ENCODE results near the gene PRKD3. TPM values are rescaled to one million over a fixed set of nuclear protein-coding genes. Genes with fewer than 3 reads are reported as not detected.

The PRKD3 gene
- total RNA-seq, result 13.5 TPM
- long read RNA-seq, partial matches to known transcripts, result 2 of 12 reads
- long read RNA-seq, other reads (novel, unspliced or antisense), result 10 of 12 reads

DNA sequence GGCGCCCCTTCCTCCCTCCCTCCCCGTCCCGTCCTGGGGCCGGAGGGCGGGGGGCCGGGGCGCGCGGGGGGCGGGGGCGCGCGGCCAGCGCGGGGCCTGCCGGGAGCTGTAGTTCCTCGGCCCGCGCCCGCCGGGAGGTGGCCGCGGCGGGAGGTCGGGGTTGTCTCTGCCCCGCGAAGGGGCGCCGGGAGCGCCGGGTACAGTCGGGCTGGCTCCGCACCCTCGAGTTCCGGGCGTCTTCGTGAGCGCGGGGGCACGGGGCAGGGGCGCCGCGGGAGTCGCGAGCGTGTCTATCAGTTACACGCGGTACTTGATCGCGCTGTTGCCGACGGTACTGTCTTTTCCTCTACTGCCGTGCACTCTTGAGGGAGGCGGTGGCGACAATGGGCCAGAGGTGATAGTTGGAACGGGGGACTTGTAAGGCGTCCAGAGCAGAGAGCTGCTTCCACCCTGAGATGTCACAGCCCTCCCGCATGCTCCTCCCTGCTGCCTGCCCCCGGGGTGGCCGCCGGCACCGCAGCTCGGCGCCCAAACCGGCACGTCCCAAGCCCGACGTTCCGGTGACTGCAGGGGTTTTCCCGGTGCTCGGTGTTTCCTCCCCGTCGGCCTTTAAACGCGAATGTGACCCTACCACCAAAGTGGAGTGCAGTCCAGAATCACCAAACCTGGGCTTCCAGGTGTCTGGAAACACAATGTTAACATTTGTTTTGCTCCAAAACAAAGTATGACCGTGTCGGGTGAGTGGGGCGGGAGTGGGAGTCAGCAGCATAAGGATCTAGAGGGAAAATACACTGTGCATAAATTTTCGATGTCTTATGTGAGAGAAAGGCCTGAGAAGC lies at the start of gene PRKD3:
PRKD3 (minus strand) TSS at position 48 of the 839 bp plus-strand sequence. CDS start 8,309 bp downstream, outside the sequence.
- DNase-seq (ENCODE audit: low spot score), result peak; percentile 77
- intact Hi-C loops (cut with DNase I), result no loop called here

DNA sequence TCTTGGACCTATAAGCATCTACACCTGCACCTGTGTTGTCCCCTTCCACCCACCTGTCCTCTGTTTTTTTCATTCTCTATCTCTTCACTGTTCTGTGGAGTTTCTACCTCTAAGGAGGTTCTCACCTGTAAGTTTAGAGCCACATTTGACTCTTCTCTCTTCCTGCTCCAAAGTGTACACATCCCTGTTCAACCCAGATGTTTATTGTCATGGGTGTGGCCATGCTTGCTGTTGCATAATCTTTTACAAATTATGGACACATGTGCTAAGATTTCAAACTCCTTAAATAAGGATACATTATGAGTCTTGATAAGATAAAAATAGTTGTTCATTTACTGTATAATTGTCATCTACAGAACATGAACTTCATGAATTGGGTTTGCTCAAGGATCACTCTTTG lies 47.4 kb upstream of the PRKD3 start:
- intact Hi-C loops (cut with DNase I), result no loop called here
- DNase-seq (ENCODE audit: low spot score), result no peak

DNA sequence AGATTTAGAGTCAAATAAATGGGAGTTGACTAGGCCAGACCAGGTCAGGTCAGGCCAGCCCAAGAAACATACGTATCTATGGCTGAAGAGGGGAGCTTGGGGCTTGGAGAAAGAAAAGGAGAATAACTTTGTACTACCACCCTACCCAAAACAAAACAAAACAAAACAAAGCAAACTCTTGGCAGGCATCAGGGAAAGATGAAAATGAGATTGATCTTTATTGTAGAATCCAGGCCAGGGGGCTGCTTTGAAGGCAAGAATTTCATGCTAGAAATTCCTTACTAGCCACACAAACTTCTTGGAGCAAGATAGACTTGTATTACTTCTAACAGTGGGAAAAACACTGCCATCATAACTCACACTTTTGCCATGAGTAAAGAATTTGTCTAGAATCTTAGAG lies 46.0 kb upstream of the PRKD3 start:
- DNase-seq (ENCODE audit: low spot score), result no peak
- intact Hi-C loops (cut with DNase I), result no loop called here

DNA sequence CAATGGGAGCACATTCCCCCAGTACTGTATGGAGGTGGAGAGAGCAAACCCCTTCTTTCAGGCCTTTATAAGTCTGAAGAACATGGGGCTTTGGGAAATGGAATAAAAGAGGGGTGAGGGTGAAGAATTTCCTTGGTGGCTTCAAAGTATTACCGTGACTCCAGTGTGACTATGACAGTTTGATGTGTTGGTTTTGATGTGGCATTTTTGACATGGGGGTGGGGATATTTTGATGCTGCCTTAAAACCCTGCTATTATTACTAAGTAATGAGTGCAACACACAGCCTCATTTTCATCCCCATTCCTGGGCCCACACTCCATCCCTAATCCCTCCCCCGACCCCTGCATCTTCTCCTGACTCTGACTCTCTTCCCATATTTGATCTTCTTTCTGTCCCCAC lies 43.4 kb upstream of the PRKD3 start:
- DNase-seq (ENCODE audit: low spot score), result no peak
- intact Hi-C loops (cut with DNase I), result no loop called here

- intact Hi-C loops (cut with DNase I), result no loop called here
- DNase-seq (ENCODE audit: low spot score), result no peak
These were observed 42.7 kb upstream of the PRKD3 start for GRCh38 chr2:37367310-37367709.

DNA sequence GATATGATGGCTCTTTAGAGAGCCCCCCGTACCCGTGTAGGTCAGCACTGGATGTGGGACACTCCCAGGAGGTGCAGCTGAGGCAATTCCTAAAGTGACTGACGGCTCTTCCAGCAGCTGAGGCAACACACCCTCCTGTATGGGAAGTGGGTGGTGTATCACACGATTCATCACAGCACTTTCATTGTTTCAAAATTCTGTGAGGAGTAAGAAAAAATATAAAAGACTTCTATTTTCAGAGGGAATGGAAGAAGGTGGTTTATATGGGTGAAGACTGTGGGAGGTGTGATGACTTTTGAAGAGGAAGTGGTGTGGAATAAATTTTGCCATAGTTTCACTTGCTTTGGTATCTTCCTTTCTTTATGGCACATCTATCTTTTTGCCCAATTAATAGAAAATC lies 42.1 kb upstream of the PRKD3 start:
- intact Hi-C loops (cut with DNase I), result no loop called here
- DNase-seq (ENCODE audit: low spot score), result no peak

GRCh38 chr2:37365669-37366068 lies 41.0 kb upstream of the PRKD3 start:
- no peak for DNase-seq (ENCODE audit: low spot score)
- intact Hi-C loops (cut with DNase I), result no loop called here

GRCh38 chr2:37364351-37364750 lies 39.7 kb upstream of the PRKD3 start:
- no peak for DNase-seq (ENCODE audit: low spot score)
- intact Hi-C loops (cut with DNase I), result no loop called here

- intact Hi-C loops (cut with DNase I), result no loop called here
These were observed 37.5 kb upstream of the PRKD3 start for GRCh38 chr2:37361994-37362698.

DNA sequence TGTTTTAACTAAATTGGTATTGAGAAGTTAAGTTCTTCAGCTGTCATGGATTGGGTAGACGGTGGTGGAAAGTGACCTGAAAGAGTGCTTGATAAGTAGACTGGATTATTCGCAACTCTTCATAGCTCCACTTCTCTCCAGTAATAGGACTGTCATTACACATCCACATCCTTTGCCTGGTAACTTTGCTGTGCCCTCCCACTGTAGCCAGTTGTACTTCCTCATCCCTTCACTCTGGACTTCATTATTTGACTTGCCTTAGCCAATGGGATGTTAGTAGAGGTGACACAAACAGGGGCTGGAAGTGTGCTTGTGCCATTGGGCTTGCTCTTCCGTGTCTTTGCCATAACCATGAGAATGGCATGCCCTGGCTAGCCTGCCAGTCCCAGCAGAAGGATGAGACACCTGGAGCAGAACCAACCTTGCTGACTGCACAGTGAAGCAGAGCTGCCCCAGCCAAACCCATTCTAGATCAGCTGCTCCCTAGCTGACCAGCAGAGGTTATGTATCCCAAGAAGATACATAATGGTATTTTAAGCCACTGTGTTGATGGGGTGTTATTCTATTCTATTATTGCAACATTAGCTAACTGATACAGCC lies 36.7 kb upstream of the PRKD3 start:
- intact Hi-C loops (cut with DNase I), result no loop called here
- DNase-seq (ENCODE audit: low spot score), result no peak

More at GRCh38 chr2:37361994-37362698, 37.5 kb upstream of the PRKD3 start:
- DNase-seq (ENCODE audit: low spot score), result no peak

DNA sequence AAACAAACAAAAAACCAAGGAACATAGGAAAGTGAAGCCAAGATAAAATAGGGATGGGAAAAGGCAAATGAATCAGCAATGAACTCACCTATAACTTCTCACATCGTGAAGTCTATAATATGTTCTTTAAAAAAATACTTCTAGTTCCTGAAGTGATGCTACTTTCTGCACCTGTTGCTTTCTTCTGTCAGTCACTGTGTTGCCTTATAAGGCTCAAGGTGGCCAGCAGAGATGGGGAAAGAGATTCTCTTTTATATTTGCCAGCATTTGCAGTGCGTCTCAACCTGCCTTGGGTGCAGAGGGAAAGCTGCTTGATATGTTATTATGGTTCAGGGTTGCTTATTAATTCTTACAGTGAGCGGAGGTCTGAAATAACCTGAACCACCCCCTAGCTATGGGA lies 33.8 kb upstream of the PRKD3 start:
- no peak for DNase-seq (ENCODE audit: low spot score)
- intact Hi-C loops (cut with DNase I), result no loop called here

GRCh38 chr2:37357530-37357929 lies 32.9 kb upstream of the PRKD3 start:
- DNase-seq (ENCODE audit: low spot score), result no peak

DNA sequence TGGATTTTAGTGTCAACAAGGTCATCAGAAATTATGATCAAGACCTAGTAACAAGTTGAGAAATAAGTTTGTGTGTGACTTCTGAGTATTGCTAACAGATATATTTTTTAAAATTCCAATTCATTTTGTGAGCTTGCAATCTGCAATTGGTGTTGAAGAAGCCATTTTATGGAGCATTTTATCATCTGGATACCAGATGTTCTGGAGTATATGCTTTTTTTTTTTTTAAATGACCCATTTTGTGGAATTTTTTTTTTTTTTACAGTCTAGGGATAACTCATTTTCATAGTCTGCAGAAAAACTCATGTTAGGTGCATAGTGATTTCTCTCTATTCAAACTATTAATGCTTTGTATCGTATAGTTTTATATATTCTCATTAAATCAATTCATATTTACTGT lies 32.4 kb upstream of the PRKD3 start:
- intact Hi-C loops (cut with DNase I), result no loop called here
- DNase-seq (ENCODE audit: low spot score), result no peak

More at GRCh38 chr2:37357530-37357929, 32.9 kb upstream of the PRKD3 start:
- intact Hi-C loops (cut with DNase I), result no loop called here

DNA sequence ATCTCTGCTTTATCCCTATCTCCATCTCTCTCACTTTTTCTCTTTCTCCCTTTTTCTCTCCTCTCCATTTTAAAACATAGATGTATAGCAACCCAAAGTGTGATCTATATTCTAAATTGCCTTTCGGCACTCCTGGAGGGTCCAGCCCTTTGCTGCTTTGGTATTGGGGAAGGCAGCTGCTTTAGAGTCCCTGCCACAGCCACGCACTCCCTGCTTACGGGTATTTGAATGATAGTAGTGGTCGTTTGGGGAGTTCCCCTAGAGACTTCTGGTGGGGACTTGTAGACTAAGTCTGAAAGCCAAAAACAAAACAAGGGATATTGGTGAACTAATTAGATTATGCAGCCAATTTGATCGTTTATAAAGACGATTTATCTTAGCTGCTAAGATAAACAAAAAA lies 31.7 kb upstream of the PRKD3 start:
- no peak for DNase-seq (ENCODE audit: low spot score)
- intact Hi-C loops (cut with DNase I), result no loop called here

DNA sequence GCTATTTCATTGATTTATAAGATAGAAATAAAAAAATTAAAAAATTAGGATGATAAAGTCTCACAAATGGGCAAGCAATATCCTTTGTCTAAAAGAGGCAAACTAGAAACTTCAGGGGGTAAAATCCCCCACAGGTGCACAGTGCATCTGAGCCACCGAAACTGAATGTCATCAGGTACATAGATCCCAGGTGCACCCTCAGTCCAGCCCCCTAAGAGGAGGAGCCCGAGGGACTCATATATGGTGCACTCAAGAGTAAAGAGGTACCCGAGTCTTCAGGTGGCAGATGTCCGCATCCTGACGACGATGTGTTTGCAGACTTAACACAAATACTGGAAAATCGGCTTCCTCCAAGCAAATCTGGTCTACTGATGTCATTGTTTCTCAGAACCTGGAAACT lies 31.1 kb upstream of the PRKD3 start:
- intact Hi-C loops (cut with DNase I), result no loop called here

DNA sequence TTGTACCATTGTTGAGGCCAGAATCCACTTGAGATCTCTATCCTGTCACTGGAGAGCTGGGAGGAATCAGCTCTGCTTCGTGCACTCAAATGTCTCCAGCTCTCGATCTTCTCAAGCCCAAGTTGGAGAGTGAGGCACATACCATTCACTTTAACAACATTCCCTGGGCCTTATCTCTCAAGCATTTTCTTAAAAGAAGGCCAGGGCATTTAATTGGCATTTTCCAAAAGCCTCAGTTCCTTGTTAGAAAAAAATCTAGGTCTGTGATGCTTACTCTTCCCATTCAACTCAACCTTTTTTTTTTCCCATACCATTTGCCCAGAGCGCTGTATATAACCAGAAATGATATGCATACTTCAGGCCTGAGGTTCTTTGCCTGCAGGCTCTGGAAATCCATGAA lies 29.9 kb upstream of the PRKD3 start:
- intact Hi-C loops (cut with DNase I), result no loop called here
- DNase-seq (ENCODE audit: low spot score), result no peak

More for the DNA sequence above, 31.1 kb upstream of the PRKD3 start:
- no peak for DNase-seq (ENCODE audit: low spot score)

- intact Hi-C loops (cut with DNase I), result no loop called here
These were observed 25.4 kb upstream of the PRKD3 start for GRCh38 chr2:37350034-37350433.

DNA sequence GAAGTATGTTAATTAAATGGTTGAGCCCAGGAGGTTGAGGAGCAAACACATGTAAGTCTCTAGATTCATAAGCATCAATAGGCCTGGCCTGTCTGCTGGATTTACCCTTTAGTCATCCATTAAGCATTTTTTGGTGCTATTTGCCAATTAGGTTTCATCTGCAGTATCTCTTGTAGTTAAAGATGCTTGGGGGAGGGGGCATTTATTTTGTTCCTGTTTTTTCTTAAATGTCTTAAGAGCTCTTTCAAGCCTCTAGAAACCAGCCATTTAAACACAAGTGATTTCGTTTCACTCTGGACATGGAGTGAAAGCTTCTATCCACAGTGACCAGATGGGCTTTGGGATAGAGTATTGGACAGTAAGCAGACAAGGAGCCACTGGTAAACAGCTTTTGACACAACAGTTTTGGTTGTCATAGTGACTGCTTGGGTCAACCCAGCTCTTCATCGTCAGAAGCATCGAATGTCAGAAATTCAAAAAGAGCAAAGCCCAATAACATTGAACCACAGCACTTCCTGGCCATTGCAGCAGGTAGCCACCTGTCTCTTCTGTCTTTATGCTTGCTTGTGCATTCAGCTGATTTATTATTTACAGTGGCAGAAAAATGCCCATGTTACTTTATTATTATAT lies 24.7 kb upstream of the PRKD3 start:
- DNase-seq (ENCODE audit: low spot score), result no peak
- intact Hi-C loops (cut with DNase I), result no loop called here

More at GRCh38 chr2:37350034-37350433, 25.4 kb upstream of the PRKD3 start:
- DNase-seq (ENCODE audit: low spot score), result no peak

DNA sequence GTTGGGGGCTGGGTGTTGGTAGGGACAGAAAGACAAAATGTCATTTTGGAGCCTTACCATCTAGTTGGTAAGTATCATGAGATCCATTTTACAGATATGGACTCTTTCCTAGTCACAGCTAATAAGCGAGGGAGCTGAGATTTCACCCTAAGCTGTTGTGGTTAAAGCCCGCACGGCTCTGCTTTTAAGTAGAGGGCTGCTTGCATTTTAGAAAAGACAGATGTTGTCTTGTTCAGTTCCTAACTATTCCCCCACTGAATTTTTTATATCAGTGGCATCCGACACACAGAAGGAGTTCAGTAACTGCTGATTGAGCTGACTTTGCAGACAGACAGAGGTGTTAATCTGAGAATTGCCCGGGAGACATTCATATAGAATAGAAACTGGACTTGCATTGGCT lies 23.5 kb upstream of the PRKD3 start:
- intact Hi-C loops (cut with DNase I), result no loop called here
- DNase-seq (ENCODE audit: low spot score), result no peak

Measured in cardiac septum (tissue), 1 donor.